ENCODE measurements around the gene P4HA1. TPM values are rescaled to one million over a fixed set of nuclear protein-coding genes. Genes with fewer than 3 reads are reported as not detected.
A peak's percentile ranks its signal among the peaks of the same experiment; 100 is the strongest.
"Not testable (repeated sequence)": the region's sequence is repeated elsewhere in the genome, so short reads cannot be mapped to it uniquely, and the experiment has no call there.

Gene P4HA1
- total and polyA plus RNA-seq, 7 experiments from 2014 or later, result 10.5 to 74.7 (median 14.7) TPM

- intact Hi-C loops (cut with micrococcal nuclease), result no loop called here
- Histone ChIP-seq H3K27ac (ENCODE audit: low read depth, low read length) (no peak overlapping the region), H3K27me3 (ENCODE audit: control insufficient read depth in 2 of 2, insufficient read depth in 2 of 2, low read length in 2 of 2) (no peaks in the 10 kb centered on the region), H3K4me3 (ENCODE audit: low read length) (no peak overlapping the region), H3K4me1 (ENCODE audit: control insufficient read depth in 2 of 2, insufficient read depth in 2 of 2, low read length in 2 of 2) (no peaks in the 10 kb centered on the region), H3K36me3 (ENCODE audit: control insufficient read depth in 2 of 3, insufficient read depth in 3 of 3, low read length in 3 of 3) (peaks cover 0 to 9% (median 0%) of the 10 kb centered on the region in 3 experiments), H3K9me3 (ENCODE audit: control insufficient read depth in 2 of 3, low read length in 3 of 3) (no peaks in the 10 kb centered on the region)
- H3K27ac Mint-ChIP-seq, result no peak overlapping the region
- no peak for DNase-seq
- peaks cover 0 to 2% (median 0%) of the 10 kb centered on the region in 7 donors for H3K4me1 Mint-ChIP-seq
- ATAC-seq, result no peak
- H3K9me3 Mint-ChIP-seq, result peaks cover 0 to 13% (median 2%) of the 10 kb centered on the region in 11 donors
- H3K4me3 Mint-ChIP-seq, result no peak overlapping the region
- POLR2A ChIA-PET, result no interaction called here
- H3K36me3 Mint-ChIP-seq, result peaks cover 3 to 48% (median 34%) of the 10 kb centered on the region in 5 donors
- no peaks in the 10 kb centered on the region for H3K27me3 Mint-ChIP-seq
- CTCF ChIA-PET, result no interaction called here
These were observed 92.8 kb downstream of the P4HA1 start for GRCh38 chr10:73003822-73004221.

GRCh38 chr10:73000973-73001372 is 95.7 kb downstream of the P4HA1 start:
- no peak overlapping the region for H3K27ac ChIP-seq (ENCODE audit: low read depth, low read length)
- no peaks in the 10 kb centered on the region for H3K4me1 ChIP-seq (ENCODE audit: control insufficient read depth in 2 of 2, insufficient read depth in 2 of 2, low read length in 2 of 2)
- ChIA-PET POLR2A (interaction anchor here (0.6 kb wide), 1 partner anchor 1052 kb away, joined by 3 read pairs; no protein-coding TSS in a partner anchor), CTCF (no interaction called here)
- Mint-ChIP-seq H3K9me3 (peaks cover 0 to 25% (median 8%) of the 10 kb centered on the region in 11 donors), H3K27me3 (no peaks in the 10 kb centered on the region), H3K27ac (peak overlapping the region in 1 of 9 donors; percentile 25), H3K4me1 (peaks cover 0 to 2% (median 0%) of the 10 kb centered on the region in 7 donors), H3K4me3 (no peak overlapping the region), H3K36me3 (peaks cover 8 to 34% (median 26%) of the 10 kb centered on the region in 5 donors)
- intact Hi-C loops (cut with micrococcal nuclease), result no loop called here
- ATAC-seq (no peak), DNase-seq (no peak)
- no peak overlapping the region for H3K4me3 ChIP-seq (ENCODE audit: low read length)
- no peaks in the 10 kb centered on the region for H3K27me3 ChIP-seq (ENCODE audit: control insufficient read depth in 2 of 2, insufficient read depth in 2 of 2, low read length in 2 of 2)
- no peaks in the 10 kb centered on the region for H3K9me3 ChIP-seq (ENCODE audit: control insufficient read depth in 2 of 3, low read length in 3 of 3)
- H3K36me3 ChIP-seq (ENCODE audit: control insufficient read depth in 2 of 3, insufficient read depth in 3 of 3, low read length in 3 of 3), result no peaks in the 10 kb centered on the region

DNA sequence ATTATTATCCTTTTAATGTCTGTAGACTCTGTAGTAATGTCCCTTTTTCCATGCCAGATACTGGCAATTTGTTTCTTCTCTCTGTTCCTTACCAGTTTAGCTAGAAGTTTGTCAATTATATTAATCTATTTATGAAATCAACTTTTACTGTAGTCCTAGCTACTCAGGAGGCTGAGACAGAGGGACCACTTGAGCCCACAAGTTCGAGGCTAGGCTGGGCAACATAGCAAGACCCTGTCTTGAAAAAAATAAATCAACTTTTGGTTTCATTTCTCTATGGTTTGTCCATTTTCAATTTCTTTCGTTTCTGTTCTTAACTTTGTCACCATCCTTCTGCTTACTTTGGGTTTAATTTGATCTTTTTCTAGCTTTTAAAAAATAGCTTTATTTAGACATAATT is 99.6 kb downstream of the P4HA1 start:
- no peak overlapping the region for H3K4me3 Mint-ChIP-seq
- no peak overlapping the region for H3K27ac Mint-ChIP-seq
- H3K27me3 ChIP-seq (ENCODE audit: control insufficient read depth in 2 of 2, insufficient read depth in 2 of 2, low read length in 2 of 2), result no peaks in the 10 kb centered on the region
- intact Hi-C loops (cut with micrococcal nuclease), result no loop called here
- DNase-seq (no peak), ATAC-seq (no peak)
- ChIA-PET POLR2A (no interaction called here), CTCF (no interaction called here)
- H3K27ac ChIP-seq (ENCODE audit: low read depth, low read length), result no peak overlapping the region
- peaks cover 0 to 40% (median 13%) of the 10 kb centered on the region in 11 donors for H3K9me3 Mint-ChIP-seq
- H3K9me3 ChIP-seq (ENCODE audit: control insufficient read depth in 2 of 3, low read length in 3 of 3), result no peaks in the 10 kb centered on the region
- H3K36me3 ChIP-seq (ENCODE audit: control insufficient read depth in 2 of 3, insufficient read depth in 3 of 3, low read length in 3 of 3), result no peaks in the 10 kb centered on the region
- H3K4me1 Mint-ChIP-seq, result peaks cover 0 to 6% (median 0%) of the 10 kb centered on the region in 7 donors
- no peaks in the 10 kb centered on the region for H3K27me3 Mint-ChIP-seq
- H3K36me3 Mint-ChIP-seq, result peaks cover 16 to 62% (median 40%) of the 10 kb centered on the region in 5 donors
- H3K4me1 ChIP-seq (ENCODE audit: control insufficient read depth in 2 of 2, insufficient read depth in 2 of 2, low read length in 2 of 2), result no peaks in the 10 kb centered on the region
- no peak overlapping the region for H3K4me3 ChIP-seq (ENCODE audit: low read length)

GRCh38 chr10:72995459-72995858 is 101.2 kb downstream of the P4HA1 start:
- ATAC-seq, result not testable (repeated sequence)

DNA sequence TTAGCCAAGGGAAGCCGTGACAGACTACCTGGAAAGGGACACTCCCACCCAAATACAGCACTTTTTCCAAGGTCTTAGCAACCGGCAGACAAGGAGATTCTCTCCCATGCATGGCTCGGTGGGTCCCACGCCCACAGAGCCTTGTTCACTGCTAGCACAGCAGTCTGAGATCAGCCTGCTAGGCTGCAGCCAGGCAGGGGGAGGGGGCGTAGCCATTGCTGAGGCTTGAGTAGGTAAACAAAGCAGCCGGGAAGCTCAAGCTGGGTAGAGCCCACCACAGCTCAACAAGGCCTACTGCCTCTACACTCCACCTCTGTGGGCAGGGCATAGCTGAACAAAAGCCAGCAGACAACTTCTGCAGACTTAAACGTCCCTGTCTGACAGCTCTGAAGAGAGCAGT is 106.9 kb downstream of the P4HA1 start:
- H3K4me1 Mint-ChIP-seq; H3K27me3 Mint-ChIP-seq; H3K4me3 Mint-ChIP-seq; intact Hi-C loops (cut with micrococcal nuclease); H3K4me3 ChIP-seq (ENCODE audit: low read length); H3K4me1 ChIP-seq (ENCODE audit: control insufficient read depth in 2 of 2, insufficient read depth in 2 of 2, low read length in 2 of 2); CTCF ChIA-PET; H3K36me3 ChIP-seq (ENCODE audit: control insufficient read depth in 2 of 3, insufficient read depth in 3 of 3, low read length in 3 of 3); ATAC-seq; POLR2A ChIA-PET; H3K9me3 Mint-ChIP-seq; H3K27me3 ChIP-seq (ENCODE audit: control insufficient read depth in 2 of 2, insufficient read depth in 2 of 2, low read length in 2 of 2); DNase-seq; H3K27ac Mint-ChIP-seq; H3K9me3 ChIP-seq (ENCODE audit: control insufficient read depth in 2 of 3, low read length in 3 of 3); H3K27ac ChIP-seq (ENCODE audit: low read depth, low read length): not testable (repeated sequence)
- H3K36me3 Mint-ChIP-seq, result peaks cover 9 to 52% (median 35%) of the 10 kb centered on the region in 5 donors

More at GRCh38 chr10:72995459-72995858, 101.2 kb downstream of the P4HA1 start:
- H3K4me3 ChIP-seq (ENCODE audit: low read length); CTCF ChIA-PET; intact Hi-C loops (cut with micrococcal nuclease); H3K9me3 ChIP-seq (ENCODE audit: control insufficient read depth in 2 of 3, low read length in 3 of 3); H3K27me3 Mint-ChIP-seq; H3K27ac Mint-ChIP-seq; H3K36me3 ChIP-seq (ENCODE audit: control insufficient read depth in 2 of 3, insufficient read depth in 3 of 3, low read length in 3 of 3); H3K27me3 ChIP-seq (ENCODE audit: control insufficient read depth in 2 of 2, insufficient read depth in 2 of 2, low read length in 2 of 2); POLR2A ChIA-PET; H3K27ac ChIP-seq (ENCODE audit: low read depth, low read length); H3K4me3 Mint-ChIP-seq; DNase-seq; H3K4me1 Mint-ChIP-seq; H3K4me1 ChIP-seq (ENCODE audit: control insufficient read depth in 2 of 2, insufficient read depth in 2 of 2, low read length in 2 of 2): not testable (repeated sequence)
- Mint-ChIP-seq H3K36me3 (peaks cover 17 to 67% (median 42%) of the 10 kb centered on the region in 5 donors), H3K9me3 (peaks cover 0 to 36% (median 16%) of the 10 kb centered on the region in 11 donors)

- intact Hi-C loops (cut with micrococcal nuclease); H3K36me3 ChIP-seq (ENCODE audit: control insufficient read depth in 2 of 3, insufficient read depth in 3 of 3, low read length in 3 of 3); H3K27ac ChIP-seq (ENCODE audit: low read depth, low read length); H3K27me3 ChIP-seq (ENCODE audit: control insufficient read depth in 2 of 2, insufficient read depth in 2 of 2, low read length in 2 of 2); ATAC-seq; H3K27ac Mint-ChIP-seq; H3K4me3 ChIP-seq (ENCODE audit: low read length); POLR2A ChIA-PET; CTCF ChIA-PET; H3K4me3 Mint-ChIP-seq; H3K4me1 ChIP-seq (ENCODE audit: control insufficient read depth in 2 of 2, insufficient read depth in 2 of 2, low read length in 2 of 2); H3K4me1 Mint-ChIP-seq; DNase-seq: not testable (repeated sequence)
- H3K36me3 Mint-ChIP-seq, result peaks cover 6 to 21% (median 15%) of the 10 kb centered on the region in 5 donors
- H3K9me3 ChIP-seq (ENCODE audit: control insufficient read depth in 2 of 3, low read length in 3 of 3), result peaks cover 0 to 17% (median 0%) of the 10 kb centered on the region in 3 experiments
- peaks cover 0 to 22% (median 14%) of the 10 kb centered on the region in 5 donors for H3K27me3 Mint-ChIP-seq
- H3K9me3 Mint-ChIP-seq, result peaks cover 6 to 33% (median 20%) of the 10 kb centered on the region in 11 donors
These were observed 112.0 kb downstream of the P4HA1 start for GRCh38 chr10:72984618-72985017.

GRCh38 chr10:72981882-72982529 is 114.7 kb downstream of the P4HA1 start:
- Histone ChIP-seq H3K27ac (ENCODE audit: low read depth, low read length) (no peak overlapping the region), H3K4me1 (ENCODE audit: control insufficient read depth in 2 of 2, insufficient read depth in 2 of 2, low read length in 2 of 2) (no peaks in the 10 kb centered on the region), H3K9me3 (ENCODE audit: control insufficient read depth in 2 of 3, low read length in 3 of 3) (peaks cover 0 to 24% (median 0%) of the 10 kb centered on the region in 3 experiments), H3K36me3 (ENCODE audit: control insufficient read depth in 2 of 3, insufficient read depth in 3 of 3, low read length in 3 of 3) (no peaks in the 10 kb centered on the region), H3K4me3 (ENCODE audit: low read length) (no peak overlapping the region), H3K27me3 (ENCODE audit: control insufficient read depth in 2 of 2, insufficient read depth in 2 of 2, low read length in 2 of 2) (no peaks in the 10 kb centered on the region)
- ChIA-PET POLR2A (no interaction called here), CTCF (no interaction called here)
- no peak for DNase-seq
- intact Hi-C loops (cut with micrococcal nuclease), result no loop called here
- no peaks in the 10 kb centered on the region for H3K4me1 Mint-ChIP-seq
- peaks cover 9 to 29% (median 16%) of the 10 kb centered on the region in 5 donors for H3K36me3 Mint-ChIP-seq
- no peak overlapping the region for H3K27ac Mint-ChIP-seq
- H3K9me3 Mint-ChIP-seq, result peaks cover 8 to 59% (median 44%) of the 10 kb centered on the region in 11 donors
- no peak for ATAC-seq
- no peak overlapping the region for H3K4me3 Mint-ChIP-seq
- peaks cover 0 to 42% (median 14%) of the 10 kb centered on the region in 5 donors for H3K27me3 Mint-ChIP-seq

Data from naive thymus-derived CD4-positive, alpha-beta T cell (primary cell).